H1 (cell line): ENCODE measurements around the gene SLC24A3. TPM values are rescaled to one million over a fixed set of nuclear protein-coding genes. Genes with fewer than 3 reads are reported as not detected.

Experiments used
- CTCF ChIP-seq, 3 experiments: IDR thresholded peaks; 1 replicate in 2 of 3; 2 replicates in 1 of 3; pipeline versions ENCODE4 v1.5.1 to v1.6.1; 2011; ENCODE audit warnings: low read length in 3 of 3, mild to moderate bottlenecking in 3 of 3, inconsistent platforms in 2 of 3, low read depth in 1 of 3, moderate library complexity in 1 of 3; ENCODE audit not compliant: insufficient read depth in 1 of 3; ENCODE audit errors: control extremely low read depth in 1 of 3
- polyA plus RNA-seq, 7 experiments: library from polyadenylated mRNA; depleted of rRNA in 3 of 7; stranded (reverse) in 5 of 7; unstranded in 2 of 7; fragments of >200 nt in 5 of 7; fragments of 200-250 nt in 2 of 7; gene quantifications; 1 replicate in 5 of 7; 2 replicates in 1 of 7; 4 replicates in 1 of 7; pipeline versions ENCODE4 v1.2.1 to v1.2.3, GENCODE V29; 2011 to 2013; ENCODE audit warnings: missing spikeins in 2 of 7, mixed read lengths in 2 of 7
- total RNA-seq: library from RNA; stranded (reverse); fragmentation: NEBNext Ultra II Directional; extraction: Animal tissue kit (Norgen Biotek cat#: 25700); gene quantifications from 2 replicates; pipeline ENCODE4 v1.2.1, GENCODE V29; 2021

Gene SLC24A3
- total and polyA plus RNA-seq, 2 of the 8 experiments (the other 6 are each of a cell fraction or from before 2014, with no cell fraction given), result 4.5 to 6.3 TPM

DNA sequence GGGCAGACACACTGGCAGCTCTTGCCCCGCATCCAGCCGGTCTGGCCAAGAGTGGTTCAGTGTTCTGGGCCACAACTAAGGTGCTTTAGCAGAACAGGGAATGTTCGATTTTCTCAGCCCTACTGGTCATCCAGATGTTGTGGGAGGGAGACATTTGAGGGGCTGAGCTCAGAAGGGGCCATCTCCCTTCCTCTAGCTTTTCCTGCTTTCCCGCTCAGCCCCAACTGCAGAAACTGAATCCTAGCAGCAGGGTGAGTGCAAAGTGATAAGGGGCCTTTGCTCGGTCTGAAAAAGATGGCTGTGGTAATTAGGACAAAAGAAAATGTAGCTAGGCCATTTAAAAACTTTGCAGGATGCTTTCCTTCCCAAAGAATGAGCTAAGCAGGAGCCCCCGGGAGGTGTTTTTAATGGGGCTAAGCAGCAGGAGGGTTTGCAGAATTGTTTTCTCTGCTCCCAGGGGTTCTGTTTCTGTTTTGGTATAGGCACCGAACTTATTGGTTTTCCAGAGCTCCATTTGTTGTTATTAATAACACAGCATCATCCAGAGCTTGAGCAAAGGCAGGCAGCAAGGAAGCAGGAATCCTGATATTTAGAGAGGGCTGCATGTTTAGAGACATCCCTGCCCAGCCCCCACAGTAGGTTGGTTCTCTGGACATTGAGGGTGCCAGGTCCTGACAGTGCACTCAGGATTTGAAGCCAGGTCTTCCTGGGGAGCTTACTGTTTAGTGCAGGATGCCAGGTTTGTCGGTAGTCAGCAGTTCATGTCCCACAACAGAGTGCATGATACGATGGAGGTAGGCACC, 210.9 kb downstream of the SLC24A3 start (continued):
- no peak for TF ChIP-seq CTCF (IDR thresholded peaks at IDR 0.05; ENCODE audit: control extremely low read depth in 1 of 3, insufficient read depth in 1 of 3, low read depth in 1 of 3, low read length in 3 of 3)
- TF ChIP-seq, all 59 proteins: peak for 0
